ENCODE data around the gene APBA2. TPM values are rescaled to one million over a fixed set of nuclear protein-coding genes. Genes with fewer than 3 reads are reported as not detected.
A peak's percentile ranks its signal among the peaks of the same experiment; 100 is the strongest.

APBA2 gene
- total and polyA plus RNA-seq, 10 of the 15 experiments (the other 5 are each of a cell fraction or from before 2014, with no cell fraction given) = 0.06 to 0.26 (median 0.07) TPM; not detected in 7

GRCh38 chr15:29102911-29103823, 217.4 kb downstream of the APBA2 start:
- SMC1A ChIA-PET (ENCODE audit: uncharacterized antibody, unreplicated experiment) = interaction anchor here (0.6 to 1.5 kb wide), 5 partner anchors 19 to 542 kb away, joined by 3 to 4 read pairs (median 3); no protein-coding TSS in a partner anchor
- intact Hi-C loops (cut with micrococcal nuclease; ENCODE audit: unreplicated experiment) (loop anchor here (2.0 kb wide), 1 partner anchor 638 kb away; no protein-coding TSS in a partner anchor), in situ Hi-C loops (cut with MboI) (loop anchor here (25.0 kb wide), 1 partner anchor 959 kb away; no protein-coding TSS in a partner anchor)
- POLR2A ChIA-PET = no interaction called here
- no peak overlapping the region for H3K27ac ChIP-seq (ENCODE audit: control insufficient read depth, insufficient read depth)
- no peaks in the 10 kb centered on the region for H3K36me3 ChIP-seq (ENCODE audit: control insufficient read depth in 2 of 2, insufficient read depth in 2 of 2, low read length in 1 of 2)
- no peaks in the 10 kb centered on the region for H3K4me1 ChIP-seq (ENCODE audit: control insufficient read depth, insufficient read depth, low read length)
- H3K9ac ChIP-seq (ENCODE audit: control insufficient read depth, insufficient read depth, low read length) = no peak overlapping the region
- 52% methylated on average over 37 of the region's 51 CpGs for WGBS (ENCODE audit: insufficient coverage, insufficient replicate concordance, low lambda C conversion rate, missing lambda C conversion rate)
- DNase-seq (ENCODE audit: low read depth, low spot score) (no peak), FAIRE-seq (no peak), ATAC-seq (peak; percentile 31)
- CTCF ChIA-PET = interaction anchor here (0.6 to 2.4 kb wide), 21 partner anchors 10 to 822 kb away, joined by 3 to 11 read pairs (median 4); no protein-coding TSS in a partner anchor
- H3K4me2 ChIP-seq (ENCODE audit: control insufficient read depth, insufficient read depth) = peak overlapping the region; percentile 13; the same call in 1 of the 2 replicates
- no peak overlapping the region for H2AFZ ChIP-seq (ENCODE audit: control insufficient read depth, low read depth, low read length)
- H3K27me3 ChIP-seq (replicated peaks in 1 of 2; ENCODE audit: control insufficient read depth in 2 of 2, insufficient read depth in 2 of 2, low read length in 1 of 2) = no peaks in the 10 kb centered on the region
- no TSS peak for BruUV-seq (replicated peaks)
- RAD21 ChIA-PET (ENCODE audit: unreplicated experiment) = interaction anchor here (0.7 to 1.5 kb wide), 2 partner anchors 298 to 637 kb away, joined by 3 to 4 read pairs; no protein-coding TSS in a partner anchor
- no peaks in the 10 kb centered on the region for H3K9me3 ChIP-seq (replicated peaks; ENCODE audit: control insufficient read depth, insufficient read depth, low read length)
- H3K79me2 ChIP-seq (ENCODE audit: control insufficient read depth, insufficient read depth, low read length) = no peaks in the 10 kb centered on the region
- H3K4me3 ChIP-seq = no peak overlapping the region
- no peaks in the 10 kb centered on the region for H4K20me1 ChIP-seq (ENCODE audit: control insufficient read depth, insufficient read depth)
- TF ChIP-seq, protein P1, sequence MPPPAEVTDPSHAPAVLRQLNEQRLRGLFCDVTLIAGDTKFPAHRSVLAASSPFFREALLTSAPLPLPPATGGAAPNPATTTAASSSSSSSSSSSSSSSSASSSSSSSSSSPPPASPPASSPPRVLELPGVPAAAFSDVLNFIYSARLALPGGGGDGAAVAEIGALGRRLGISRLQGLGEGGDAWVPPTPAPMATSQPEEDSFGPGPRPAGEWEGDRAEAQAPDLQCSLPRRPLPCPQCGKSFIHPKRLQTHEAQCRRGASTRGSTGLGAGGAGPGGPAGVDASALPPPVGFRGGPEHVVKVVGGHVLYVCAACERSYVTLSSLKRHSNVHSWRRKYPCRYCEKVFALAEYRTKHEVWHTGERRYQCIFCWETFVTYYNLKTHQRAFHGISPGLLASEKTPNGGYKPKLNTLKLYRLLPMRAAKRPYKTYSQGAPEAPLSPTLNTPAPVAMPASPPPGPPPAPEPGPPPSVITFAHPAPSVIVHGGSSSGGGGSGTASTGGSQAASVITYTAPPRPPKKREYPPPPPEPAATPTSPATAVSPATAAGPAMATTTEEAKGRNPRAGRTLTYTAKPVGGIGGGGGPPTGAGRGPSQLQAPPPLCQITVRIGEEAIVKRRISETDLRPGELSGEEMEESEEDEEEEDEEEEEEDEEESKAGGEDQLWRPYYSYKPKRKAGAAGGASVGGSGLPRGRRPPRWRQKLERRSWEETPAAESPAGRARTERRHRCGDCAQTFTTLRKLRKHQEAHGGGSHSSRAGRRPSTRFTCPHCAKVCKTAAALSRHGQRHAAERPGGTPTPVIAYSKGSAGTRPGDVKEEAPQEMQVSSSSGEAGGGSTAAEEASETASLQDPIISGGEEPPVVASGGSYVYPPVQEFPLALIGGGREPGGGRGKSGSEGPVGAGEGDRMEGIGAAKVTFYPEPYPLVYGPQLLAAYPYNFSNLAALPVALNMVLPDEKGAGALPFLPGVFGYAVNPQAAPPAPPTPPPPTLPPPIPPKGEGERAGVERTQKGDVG (CRISPR knock-in tag; IDR thresholded peaks at IDR 0.05) = no peak
- no peak for TF ChIP-seq CHD2 (IDR thresholded peaks at IDR 0.05; ENCODE audit: borderline replicate concordance, low read depth, low read length)
- no peak for TF ChIP-seq PAX8 (IDR thresholded peaks at IDR 0.05)
- TF ChIP-seq, protein P2, sequence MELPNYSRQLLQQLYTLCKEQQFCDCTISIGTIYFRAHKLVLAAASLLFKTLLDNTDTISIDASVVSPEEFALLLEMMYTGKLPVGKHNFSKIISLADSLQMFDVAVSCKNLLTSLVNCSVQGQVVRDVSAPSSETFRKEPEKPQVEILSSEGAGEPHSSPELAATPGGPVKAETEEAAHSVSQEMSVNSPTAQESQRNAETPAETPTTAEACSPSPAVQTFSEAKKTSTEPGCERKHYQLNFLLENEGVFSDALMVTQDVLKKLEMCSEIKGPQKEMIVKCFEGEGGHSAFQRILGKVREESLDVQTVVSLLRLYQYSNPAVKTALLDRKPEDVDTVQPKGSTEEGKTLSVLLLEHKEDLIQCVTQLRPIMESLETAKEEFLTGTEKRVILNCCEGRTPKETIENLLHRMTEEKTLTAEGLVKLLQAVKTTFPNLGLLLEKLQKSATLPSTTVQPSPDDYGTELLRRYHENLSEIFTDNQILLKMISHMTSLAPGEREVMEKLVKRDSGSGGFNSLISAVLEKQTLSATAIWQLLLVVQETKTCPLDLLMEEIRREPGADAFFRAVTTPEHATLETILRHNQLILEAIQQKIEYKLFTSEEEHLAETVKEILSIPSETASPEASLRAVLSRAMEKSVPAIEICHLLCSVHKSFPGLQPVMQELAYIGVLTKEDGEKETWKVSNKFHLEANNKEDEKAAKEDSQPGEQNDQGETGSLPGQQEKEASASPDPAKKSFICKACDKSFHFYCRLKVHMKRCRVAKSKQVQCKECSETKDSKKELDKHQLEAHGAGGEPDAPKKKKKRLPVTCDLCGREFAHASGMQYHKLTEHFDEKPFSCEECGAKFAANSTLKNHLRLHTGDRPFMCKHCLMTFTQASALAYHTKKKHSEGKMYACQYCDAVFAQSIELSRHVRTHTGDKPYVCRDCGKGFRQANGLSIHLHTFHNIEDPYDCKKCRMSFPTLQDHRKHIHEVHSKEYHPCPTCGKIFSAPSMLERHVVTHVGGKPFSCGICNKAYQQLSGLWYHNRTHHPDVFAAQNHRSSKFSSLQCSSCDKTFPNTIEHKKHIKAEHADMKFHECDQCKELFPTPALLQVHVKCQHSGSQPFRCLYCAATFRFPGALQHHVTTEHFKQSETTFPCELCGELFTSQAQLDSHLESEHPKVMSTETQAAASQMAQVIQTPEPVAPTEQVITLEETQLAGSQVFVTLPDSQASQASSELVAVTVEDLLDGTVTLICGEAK (IDR thresholded peaks at IDR 0.05; ENCODE audit: borderline replicate concordance) = no peak
- no peak for TF ChIP-seq RBBP5 (conservative IDR thresholded peaks at IDR 0.05)
- TF ChIP-seq BHLHE40 (IDR thresholded peaks at IDR 0.05; ENCODE audit: borderline replicate concordance in 1 of 2, low read depth in 2 of 2, low read length in 1 of 2) = no peak
- no peak for TF ChIP-seq ZNF384 (IDR thresholded peaks at IDR 0.05; ENCODE audit: borderline replicate concordance, low read depth, low read length)
- no peak for TF ChIP-seq NFIC (IDR thresholded peaks at IDR 0.05; ENCODE audit: low read depth, low read length)
- TF ChIP-seq, protein P3, sequence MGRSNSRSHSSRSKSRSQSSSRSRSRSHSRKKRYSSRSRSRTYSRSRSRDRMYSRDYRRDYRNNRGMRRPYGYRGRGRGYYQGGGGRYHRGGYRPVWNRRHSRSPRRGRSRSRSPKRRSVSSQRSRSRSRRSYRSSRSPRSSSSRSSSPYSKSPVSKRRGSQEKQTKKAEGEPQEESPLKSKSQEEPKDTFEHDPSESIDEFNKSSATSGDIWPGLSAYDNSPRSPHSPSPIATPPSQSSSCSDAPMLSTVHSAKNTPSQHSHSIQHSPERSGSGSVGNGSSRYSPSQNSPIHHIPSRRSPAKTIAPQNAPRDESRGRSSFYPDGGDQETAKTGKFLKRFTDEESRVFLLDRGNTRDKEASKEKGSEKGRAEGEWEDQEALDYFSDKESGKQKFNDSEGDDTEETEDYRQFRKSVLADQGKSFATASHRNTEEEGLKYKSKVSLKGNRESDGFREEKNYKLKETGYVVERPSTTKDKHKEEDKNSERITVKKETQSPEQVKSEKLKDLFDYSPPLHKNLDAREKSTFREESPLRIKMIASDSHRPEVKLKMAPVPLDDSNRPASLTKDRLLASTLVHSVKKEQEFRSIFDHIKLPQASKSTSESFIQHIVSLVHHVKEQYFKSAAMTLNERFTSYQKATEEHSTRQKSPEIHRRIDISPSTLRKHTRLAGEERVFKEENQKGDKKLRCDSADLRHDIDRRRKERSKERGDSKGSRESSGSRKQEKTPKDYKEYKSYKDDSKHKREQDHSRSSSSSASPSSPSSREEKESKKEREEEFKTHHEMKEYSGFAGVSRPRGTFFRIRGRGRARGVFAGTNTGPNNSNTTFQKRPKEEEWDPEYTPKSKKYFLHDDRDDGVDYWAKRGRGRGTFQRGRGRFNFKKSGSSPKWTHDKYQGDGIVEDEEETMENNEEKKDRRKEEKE (IDR thresholded peaks at IDR 0.05) = no peak
- no peak for TF ChIP-seq YY1 (IDR thresholded peaks at IDR 0.05; ENCODE audit: low read depth, low read length)
- no peak for TF ChIP-seq PML (IDR thresholded peaks at IDR 0.05; ENCODE audit: low read length)
